ENCODE measurements around the gene SKA2. TPM values are rescaled to one million over a fixed set of nuclear protein-coding genes. Genes with fewer than 3 reads are reported as not detected.

The SKA2 gene
- total RNA-seq, 1 donor from 2014 or later, result 16.9 TPM

GRCh38 chr17:59074494-59074893, 80.5 kb downstream of the SKA2 start:
- intact Hi-C loops (cut with micrococcal nuclease), result no loop called here
- peaks cover 60% of the 10 kb centered on the region for H3K36me3 Mint-ChIP-seq (ENCODE audit: low read depth)
- CTCF ChIA-PET, result no interaction called here
- POLR2A ChIA-PET, result no interaction called here
- no peaks in the 10 kb centered on the region for H3K27me3 Mint-ChIP-seq
- no peak for TF ChIP-seq CTCF (IDR thresholded peaks at IDR 0.05)
- no peaks in the 10 kb centered on the region for H3K4me1 Mint-ChIP-seq
- no peak overlapping the region for H3K27ac Mint-ChIP-seq
- H3K4me3 Mint-ChIP-seq, result no peak overlapping the region
- DNase-seq (no peak), ATAC-seq (ENCODE audit: low read depth) (no peak)
- H3K9me3 Mint-ChIP-seq, result no peaks in the 10 kb centered on the region

- no peak for TF ChIP-seq CTCF (IDR thresholded peaks at IDR 0.05)
- Mint-ChIP-seq H3K4me1 (no peaks in the 10 kb centered on the region), H3K27ac (no peak overlapping the region), H3K36me3 (ENCODE audit: low read depth) (peaks cover 59% of the 10 kb centered on the region), H3K4me3 (no peak overlapping the region), H3K9me3 (no peaks in the 10 kb centered on the region), H3K27me3 (no peaks in the 10 kb centered on the region)
- POLR2A ChIA-PET, result no interaction called here
- ATAC-seq (ENCODE audit: low read depth), result no peak
- intact Hi-C loops (cut with micrococcal nuclease), result no loop called here
- DNase-seq, result no peak
- CTCF ChIA-PET, result interaction anchor here (0.5 kb wide), 1 partner anchor 449 kb away, joined by 3 read pairs; no protein-coding TSS in a partner anchor
Observed at GRCh38 chr17:59073972-59074371, 81.0 kb downstream of the SKA2 start.

- no peak for DNase-seq
- TF ChIP-seq CTCF (IDR thresholded peaks at IDR 0.05), result no peak
- H3K9me3 Mint-ChIP-seq, result no peaks in the 10 kb centered on the region
- H3K27ac Mint-ChIP-seq, result no peak overlapping the region
- ATAC-seq (ENCODE audit: low read depth), result no peak
- H3K4me1 Mint-ChIP-seq, result no peaks in the 10 kb centered on the region
- no peak overlapping the region for H3K4me3 Mint-ChIP-seq
- ChIA-PET CTCF (no interaction called here), POLR2A (no interaction called here)
- H3K36me3 Mint-ChIP-seq (ENCODE audit: low read depth), result peaks cover 67% of the 10 kb centered on the region
- intact Hi-C loops (cut with micrococcal nuclease), result no loop called here
- no peaks in the 10 kb centered on the region for H3K27me3 Mint-ChIP-seq
Observed at GRCh38 chr17:59069856-59070255, 85.1 kb downstream of the SKA2 start.

- H3K4me3 Mint-ChIP-seq, result no peak overlapping the region
- POLR2A ChIA-PET, result no interaction called here
- H3K36me3 Mint-ChIP-seq (ENCODE audit: low read depth), result peaks cover 68% of the 10 kb centered on the region
- H3K27ac Mint-ChIP-seq, result no peak overlapping the region
- CTCF ChIA-PET, result no interaction called here
- ATAC-seq (ENCODE audit: low read depth) (no peak), DNase-seq (no peak)
- H3K4me1 Mint-ChIP-seq, result no peaks in the 10 kb centered on the region
- TF ChIP-seq CTCF (IDR thresholded peaks at IDR 0.05), result no peak
- H3K9me3 Mint-ChIP-seq, result no peaks in the 10 kb centered on the region
- intact Hi-C loops (cut with micrococcal nuclease), result no loop called here
- no peaks in the 10 kb centered on the region for H3K27me3 Mint-ChIP-seq
Observed at GRCh38 chr17:59067756-59068155, 87.2 kb downstream of the SKA2 start.

- no peak overlapping the region for H3K27ac Mint-ChIP-seq
- CTCF ChIA-PET, result no interaction called here
Observed at GRCh38 chr17:59067340-59067739, 87.6 kb downstream of the SKA2 start.

More at GRCh38 chr17:59067340-59067739, 87.6 kb downstream of the SKA2 start:
- TF ChIP-seq CTCF (IDR thresholded peaks at IDR 0.05), result no peak
- H3K4me1 Mint-ChIP-seq, result no peaks in the 10 kb centered on the region
- H3K36me3 Mint-ChIP-seq (ENCODE audit: low read depth), result peaks cover 72% of the 10 kb centered on the region
- H3K27me3 Mint-ChIP-seq, result no peaks in the 10 kb centered on the region
- no peak overlapping the region for H3K4me3 Mint-ChIP-seq
- DNase-seq (no peak), ATAC-seq (ENCODE audit: low read depth) (no peak)
- no peaks in the 10 kb centered on the region for H3K9me3 Mint-ChIP-seq
- intact Hi-C loops (cut with micrococcal nuclease), result no loop called here
- POLR2A ChIA-PET, result no interaction called here

Data from activated B cell treated with CpG ODN at 0.5 μM for 24 hours (primary cell).